ACHN (cell line): ENCODE results near the gene FNDC10.

Experiments used
- DNase-seq: peaks from one replicate; pipeline ENCODE4 v3.0.0-alpha.2; 2015
- in situ Hi-C: cut with HindIII; loops from 2 replicates; pipeline ENCODE4 v1.10.0; 2017; ENCODE audit warnings: low sequenced_read_pairs, low pct_ligation_motif_present, low pct_unique_long_range_greater_than_20kb

FNDC10 gene

DNA sequence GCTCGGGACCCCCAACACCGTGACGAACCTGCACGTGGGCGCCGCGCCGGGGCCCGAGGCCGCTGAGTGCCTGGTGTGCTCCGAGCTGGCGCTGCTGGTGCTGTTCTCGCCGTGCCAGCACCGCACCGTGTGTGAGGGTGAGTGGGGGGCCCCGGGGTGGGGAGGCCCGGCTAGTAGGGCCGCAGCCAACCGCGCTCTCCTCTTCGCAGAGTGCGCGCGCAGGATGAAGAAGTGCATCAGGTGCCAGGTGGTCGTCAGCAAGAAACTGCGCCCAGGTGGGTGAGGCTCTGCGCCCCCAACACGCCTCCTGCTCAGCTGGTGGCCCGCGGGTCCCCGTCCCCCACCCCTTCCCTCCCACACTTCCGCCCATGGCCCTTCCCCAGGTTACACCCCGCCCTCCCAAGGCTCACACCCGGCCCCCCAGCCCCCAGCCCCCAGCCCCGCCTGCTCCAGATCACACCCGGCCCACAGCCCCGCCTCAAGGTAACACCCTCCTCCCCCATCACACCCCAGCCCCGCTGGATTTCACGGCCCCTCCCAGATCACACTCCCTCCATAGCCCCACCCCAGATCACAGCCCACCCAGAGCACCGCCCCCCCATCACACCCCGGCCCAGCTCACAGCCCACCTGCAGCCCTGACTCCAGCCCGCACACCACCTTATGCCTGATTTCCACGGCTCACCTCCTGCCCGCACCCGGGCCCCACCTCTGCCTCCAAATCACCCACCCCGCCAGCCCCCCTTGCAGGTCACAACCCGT lies 29.7 kb upstream of the FNDC10 start:
- DNase-seq = no peak
- in situ Hi-C loops = no loop called here

DNA sequence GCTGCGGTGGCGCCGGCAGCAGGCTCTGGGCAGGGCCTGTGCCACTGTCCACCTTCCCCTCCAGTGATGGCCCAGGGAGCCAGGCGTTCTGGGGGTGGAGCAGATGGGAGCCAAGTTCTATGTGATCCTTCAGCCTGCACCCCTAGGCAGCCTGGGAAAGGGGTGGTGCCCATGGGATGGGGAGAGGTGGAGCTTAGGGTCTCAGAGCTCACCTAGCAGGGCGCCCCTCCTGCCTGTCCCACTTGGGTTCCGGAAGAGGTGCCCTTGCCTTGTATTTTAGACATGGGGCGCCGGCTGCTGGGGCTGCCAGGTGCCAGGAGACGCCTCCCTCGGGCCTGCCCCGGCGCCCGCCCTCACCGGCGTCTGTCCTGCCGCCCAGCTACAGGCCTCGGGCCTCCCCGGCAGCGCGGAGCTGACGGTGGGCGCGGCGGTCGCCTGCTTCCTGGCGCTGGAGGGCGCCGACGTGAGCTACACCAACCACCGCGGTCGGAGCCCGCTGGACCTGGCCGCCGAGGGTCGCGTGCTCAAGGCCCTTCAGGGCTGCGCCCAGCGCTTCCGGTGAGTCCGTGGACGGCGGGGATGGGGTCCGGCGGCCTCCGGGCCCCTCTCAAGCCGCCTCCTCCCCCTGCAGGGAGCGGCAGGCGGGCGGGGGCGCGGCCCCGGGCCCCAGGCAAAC lies 29.0 kb upstream of the FNDC10 start:
- in situ Hi-C loops = no loop called here
- DNase-seq = no peak

DNA sequence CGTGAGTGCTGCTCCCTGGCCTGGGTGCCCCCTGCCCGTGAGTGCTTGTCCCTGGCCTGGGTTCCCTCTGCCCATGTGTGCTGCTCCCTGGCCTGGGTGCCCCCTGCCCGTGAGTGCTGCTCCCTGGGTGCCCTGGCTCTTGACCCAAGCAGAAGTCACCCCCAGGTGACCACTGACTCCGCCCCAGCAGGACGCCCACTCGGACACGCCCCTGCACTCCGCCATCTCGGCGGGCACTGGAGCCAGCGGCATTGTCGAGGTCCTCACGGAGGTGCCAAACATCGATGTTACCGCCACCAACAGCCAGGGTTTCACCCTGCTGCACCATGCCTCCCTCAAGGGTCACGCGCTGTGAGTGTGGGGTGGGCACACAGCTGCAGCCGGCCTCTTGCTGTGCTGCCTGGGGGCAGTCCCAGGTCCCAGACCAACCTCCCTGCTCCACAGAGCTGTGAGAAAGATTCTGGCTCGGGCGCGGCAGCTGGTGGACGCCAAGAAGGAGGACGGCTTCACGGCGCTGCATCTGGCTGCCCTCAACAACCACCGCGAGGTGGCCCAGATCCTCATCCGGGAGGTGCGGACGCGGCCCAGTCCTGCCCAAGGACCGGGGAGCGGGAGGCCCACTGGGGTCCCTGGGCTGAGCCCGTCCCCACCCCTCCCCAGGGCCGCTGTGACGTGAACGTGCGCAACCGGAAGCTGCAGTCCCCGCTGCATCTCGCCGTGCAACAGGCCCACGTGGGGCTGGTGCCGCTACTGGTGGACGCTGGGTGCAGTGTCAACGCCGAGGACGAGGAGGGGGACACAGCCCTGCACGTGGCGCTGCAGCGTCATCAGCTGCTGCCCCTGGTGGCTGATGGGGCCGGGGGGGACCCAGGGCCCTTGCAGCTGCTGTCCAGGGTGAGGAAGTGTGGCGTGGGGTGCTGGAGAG lies 28.2 kb upstream of the FNDC10 start:
- DNase-seq = no peak

DNA sequence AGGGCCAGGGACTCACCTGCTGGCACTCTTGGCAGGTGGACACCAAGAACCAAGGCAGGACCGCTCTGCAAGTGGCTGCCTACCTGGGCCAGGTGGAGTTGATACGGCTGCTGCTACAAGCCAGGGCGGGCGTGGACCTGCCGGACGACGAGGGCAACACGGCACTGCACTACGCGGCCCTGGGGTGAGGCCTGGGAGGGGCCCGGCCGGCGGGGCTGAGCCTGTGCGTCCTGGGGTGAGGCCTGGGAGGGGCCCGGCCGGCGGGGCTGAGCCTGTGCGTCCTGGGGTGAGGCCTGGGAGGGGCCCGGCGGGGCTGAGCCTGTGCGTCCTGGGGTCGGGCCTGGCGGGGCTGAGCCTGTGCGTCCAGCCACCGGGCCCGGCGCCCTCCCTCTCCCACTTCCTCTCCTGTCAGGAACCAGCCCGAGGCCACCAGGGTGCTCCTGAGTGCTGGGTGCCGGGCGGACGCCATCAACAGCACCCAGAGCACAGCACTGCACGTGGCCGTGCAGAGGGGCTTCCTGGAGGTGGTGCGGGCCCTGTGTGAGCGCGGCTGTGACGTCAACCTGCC lies 27.4 kb upstream of the FNDC10 start:
- in situ Hi-C loops = no loop called here
- DNase-seq = no peak

More for the DNA sequence above, 28.2 kb upstream of the FNDC10 start:
- in situ Hi-C loops = no loop called here

DNA sequence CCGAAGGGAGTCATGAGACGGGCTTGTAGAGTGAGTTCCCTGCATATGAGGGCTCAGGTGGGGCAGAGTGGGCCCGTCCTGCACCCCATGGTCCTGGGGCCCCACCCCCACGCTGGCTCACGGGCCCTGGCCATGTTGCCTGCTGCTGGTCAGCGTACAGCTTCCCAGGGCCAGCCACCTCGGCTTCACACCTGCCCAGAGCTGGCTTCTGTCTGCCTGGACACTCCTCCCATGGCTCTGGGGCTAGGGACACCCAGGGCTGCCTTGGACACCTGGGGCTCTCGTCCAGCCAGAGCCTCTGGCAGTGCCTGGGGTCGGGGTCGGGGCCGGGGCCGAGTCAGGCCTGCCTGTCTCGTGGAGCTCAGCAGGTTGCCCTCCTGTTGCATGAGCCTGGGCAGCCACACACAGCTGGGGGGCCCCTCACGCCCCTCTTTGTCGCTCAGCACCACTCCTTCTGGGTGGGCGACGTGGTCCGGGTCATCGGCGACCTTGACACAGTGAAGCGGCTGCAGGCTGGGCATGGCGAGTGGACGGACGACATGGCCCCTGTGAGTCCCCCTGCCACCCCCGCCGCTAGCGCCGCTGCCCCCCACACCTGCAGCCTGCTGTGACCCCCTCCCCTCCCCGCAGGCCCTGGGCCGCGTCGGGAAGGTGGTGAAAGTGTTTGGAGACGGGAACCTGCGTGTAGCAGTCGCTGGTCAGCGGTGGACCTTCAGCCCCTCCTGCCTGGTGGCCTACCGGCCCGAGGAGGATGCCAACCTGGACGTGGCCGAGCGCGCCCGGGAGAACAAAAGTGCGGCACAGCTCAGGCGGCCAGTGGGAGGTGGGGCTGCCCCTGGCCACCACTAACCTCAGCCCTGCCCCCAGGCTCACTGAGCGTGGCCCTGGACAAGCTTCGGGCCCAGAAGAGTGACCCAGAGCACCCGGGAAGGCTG lies 26.5 kb upstream of the FNDC10 start:
- in situ Hi-C loops = no loop called here
- no peak for DNase-seq

DNA sequence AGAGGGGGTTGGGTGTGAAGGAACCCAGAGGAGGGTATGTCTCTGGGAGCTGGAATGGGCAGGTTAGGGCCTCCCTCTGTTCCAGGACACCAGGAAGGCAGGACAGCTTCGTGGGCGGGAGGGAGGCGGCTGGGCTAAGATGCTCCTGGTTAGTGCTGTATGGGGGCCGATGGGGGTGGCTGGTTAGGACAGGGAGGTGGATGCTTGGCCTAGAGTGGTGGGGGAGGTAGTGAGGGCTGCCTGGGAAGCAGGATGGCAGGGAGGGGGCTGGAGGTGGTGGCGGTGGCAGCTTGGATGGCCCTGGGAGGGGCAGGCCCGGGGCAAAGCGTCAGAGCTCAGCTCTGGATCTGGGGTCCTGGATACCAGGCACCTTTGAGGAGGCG lies 25.9 kb upstream of the FNDC10 start:
- no peak for DNase-seq
- in situ Hi-C loops = no loop called here

DNA sequence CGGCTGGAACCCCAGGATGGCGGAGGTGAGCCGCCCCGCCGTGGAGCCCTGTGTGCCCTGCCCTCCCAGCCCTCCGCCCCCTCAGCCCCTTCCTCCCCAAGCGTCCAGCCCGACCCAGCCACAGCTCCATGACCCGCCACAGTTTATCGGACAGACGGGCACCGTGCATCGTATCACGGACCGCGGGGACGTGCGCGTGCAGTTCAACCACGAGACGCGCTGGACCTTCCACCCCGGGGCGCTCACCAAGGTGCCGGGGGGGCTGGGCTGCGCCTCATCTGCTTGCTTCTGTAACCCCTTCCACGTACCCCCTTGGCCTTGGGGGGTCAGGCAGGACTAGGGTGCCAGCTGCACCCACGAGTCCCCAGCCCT lies 25.5 kb upstream of the FNDC10 start:
- in situ Hi-C loops = no loop called here
- DNase-seq = no peak

DNA sequence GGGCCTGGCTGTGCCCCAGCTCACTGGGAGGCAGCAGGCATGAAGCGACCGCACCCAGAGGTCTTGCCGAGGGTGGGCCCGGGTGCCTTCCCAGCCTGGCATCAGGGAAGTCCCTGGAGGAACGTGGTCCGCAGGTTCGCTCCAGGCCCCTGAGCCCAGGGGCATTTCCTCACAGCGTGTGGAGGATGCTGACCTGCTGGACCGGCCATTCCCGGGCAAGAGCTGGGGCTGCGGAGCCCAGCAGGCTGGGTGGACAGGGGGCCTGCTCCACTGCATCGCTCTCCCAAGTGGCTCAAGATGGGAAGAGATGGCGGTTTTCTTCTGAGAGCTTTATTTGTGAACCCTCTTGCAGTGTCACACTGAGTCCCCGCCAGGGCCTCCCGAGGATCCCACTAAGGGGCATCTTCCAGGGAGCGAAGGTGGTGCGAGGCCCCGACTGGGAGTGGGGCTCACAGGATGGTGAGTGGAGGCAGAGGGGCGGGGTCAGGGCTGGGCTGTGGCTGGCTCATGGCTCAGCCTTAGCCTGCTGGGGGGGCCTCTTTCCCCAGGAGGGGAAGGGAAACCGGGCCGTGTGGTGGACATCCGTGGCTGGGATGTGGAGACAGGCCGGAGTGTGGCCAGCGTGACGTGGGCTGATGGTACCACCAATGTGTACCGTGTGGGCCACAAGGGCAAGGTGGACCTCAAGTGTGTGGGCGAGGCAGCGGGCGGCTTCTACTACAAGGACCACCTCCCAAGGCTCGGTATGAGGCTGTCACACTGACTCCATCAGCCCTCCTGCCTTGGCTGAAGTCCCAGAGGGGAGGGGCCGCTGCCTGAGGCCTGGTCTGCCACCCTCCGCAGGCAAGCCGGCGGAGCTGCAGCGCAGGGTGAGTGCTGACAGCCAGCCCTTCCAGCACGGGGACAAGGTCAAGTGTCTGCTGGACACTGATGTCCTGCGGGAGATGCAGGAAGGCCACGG lies 24.8 kb upstream of the FNDC10 start:
- no peak for DNase-seq
- in situ Hi-C loops = no loop called here

DNA sequence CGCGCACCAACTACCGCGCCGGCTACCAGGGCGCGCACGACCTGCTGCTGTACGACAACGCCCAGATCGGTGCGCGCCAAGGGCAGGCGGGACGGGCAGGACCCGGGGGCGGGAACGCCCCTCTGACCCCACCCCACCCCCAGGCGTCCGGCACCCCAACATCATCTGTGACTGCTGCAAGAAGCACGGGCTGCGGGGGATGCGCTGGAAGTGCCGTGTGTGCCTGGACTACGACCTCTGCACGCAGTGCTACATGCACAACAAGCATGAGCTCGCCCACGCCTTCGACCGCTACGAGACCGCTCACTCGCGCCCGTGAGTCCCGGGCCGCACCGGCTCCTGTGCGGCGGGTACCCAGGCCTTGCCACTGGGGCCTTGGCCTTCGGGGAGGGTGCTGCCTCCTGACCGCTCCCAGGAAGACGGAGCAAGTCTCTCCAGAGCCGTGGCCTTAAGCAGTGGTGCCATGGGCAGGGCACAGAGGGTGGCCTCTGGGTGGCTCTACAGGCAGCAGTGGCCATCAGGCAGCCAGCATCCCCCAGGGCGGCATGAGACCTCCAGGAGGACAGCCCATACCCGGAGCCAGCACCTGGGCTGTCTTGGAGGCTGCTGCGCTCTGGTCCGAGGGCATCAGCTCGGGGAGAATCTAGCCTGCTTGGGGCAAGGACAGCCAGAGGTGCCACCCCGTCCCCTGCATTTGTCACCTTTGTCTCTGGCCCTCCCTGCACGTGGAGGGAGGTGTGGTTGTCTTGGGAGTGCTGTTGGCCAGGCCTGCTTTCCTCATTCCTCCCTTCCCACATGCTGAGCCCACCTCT lies 23.9 kb upstream of the FNDC10 start:
- no peak for DNase-seq
- in situ Hi-C loops = no loop called here

DNA sequence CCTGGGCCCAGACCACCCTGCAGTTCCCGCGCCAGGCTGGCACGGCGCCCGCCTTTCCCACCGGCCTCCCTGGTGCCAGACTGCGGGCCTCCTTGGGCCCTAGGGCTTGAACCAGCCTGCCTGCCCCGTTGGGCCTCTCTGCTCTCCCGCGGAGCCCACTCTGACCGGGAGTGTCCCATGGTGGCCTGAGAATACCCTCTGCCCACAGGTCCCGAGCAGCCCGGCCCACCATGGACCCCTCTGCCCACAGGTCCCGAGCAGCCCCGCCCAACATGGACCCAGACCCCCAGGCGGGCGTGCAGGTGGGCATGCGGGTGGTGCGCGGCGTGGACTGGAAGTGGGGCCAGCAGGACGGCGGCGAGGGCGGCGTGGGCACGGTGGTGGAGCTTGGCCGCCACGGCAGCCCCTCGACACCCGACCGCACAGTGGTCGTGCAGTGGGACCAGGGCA lies 23.3 kb upstream of the FNDC10 start:
- no peak for DNase-seq
- in situ Hi-C loops = no loop called here

DNA sequence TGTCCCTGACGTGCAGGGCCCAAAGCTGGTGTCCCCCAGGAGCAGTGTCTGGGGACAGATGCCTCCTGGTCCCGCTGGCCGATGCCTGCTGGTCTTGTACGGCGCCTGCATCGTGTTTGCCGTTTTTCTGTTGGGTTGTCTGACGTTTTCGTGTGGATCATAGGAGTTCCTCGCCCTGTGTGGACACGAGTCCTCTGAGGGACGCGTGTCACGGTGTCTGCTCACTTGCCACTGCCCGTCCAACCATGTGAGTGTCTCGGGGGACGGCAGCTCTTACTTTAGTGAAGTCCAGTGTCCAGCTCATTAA lies 22.8 kb upstream of the FNDC10 start:
- in situ Hi-C loops = no loop called here
- DNase-seq = no peak

DNA sequence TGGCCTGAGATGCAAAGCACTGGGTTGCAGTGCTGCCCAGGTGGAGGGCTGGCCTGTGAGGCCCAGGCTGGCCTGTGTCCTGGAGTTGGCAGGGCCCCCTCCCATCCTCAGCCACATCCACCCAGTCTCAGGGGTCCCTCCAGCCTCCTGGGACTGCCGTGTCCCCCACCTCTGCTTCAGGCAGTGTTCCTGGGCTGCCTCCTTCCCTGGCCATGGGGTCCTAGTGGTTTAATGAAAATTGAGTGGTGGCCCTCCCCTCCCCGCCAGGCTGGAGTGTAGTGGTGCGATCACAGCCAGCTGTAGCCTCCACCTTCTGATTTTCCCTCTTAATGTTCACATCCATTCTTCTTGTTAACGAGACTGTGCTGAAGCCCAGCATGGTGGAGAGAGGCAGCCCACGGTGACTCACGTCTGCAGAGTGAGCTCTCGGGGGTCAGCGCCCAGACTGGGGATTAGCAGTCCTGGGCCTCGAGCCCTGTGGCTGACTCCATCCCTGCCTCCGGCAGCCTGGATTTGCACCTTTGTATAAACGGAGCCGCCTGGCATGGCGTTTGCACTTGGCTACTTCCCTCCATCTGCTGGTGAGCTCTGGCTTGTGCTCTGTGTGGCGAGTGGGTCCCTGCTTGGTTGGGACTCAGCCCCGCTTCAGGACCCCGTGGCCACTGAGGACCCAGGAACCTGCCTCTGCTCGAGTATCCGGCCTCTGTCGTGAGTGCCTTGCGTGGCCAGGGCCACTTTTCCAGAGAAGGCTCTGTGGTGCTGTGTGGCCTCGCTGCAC lies 22.3 kb upstream of the FNDC10 start:
- in situ Hi-C loops = no loop called here

DNA sequence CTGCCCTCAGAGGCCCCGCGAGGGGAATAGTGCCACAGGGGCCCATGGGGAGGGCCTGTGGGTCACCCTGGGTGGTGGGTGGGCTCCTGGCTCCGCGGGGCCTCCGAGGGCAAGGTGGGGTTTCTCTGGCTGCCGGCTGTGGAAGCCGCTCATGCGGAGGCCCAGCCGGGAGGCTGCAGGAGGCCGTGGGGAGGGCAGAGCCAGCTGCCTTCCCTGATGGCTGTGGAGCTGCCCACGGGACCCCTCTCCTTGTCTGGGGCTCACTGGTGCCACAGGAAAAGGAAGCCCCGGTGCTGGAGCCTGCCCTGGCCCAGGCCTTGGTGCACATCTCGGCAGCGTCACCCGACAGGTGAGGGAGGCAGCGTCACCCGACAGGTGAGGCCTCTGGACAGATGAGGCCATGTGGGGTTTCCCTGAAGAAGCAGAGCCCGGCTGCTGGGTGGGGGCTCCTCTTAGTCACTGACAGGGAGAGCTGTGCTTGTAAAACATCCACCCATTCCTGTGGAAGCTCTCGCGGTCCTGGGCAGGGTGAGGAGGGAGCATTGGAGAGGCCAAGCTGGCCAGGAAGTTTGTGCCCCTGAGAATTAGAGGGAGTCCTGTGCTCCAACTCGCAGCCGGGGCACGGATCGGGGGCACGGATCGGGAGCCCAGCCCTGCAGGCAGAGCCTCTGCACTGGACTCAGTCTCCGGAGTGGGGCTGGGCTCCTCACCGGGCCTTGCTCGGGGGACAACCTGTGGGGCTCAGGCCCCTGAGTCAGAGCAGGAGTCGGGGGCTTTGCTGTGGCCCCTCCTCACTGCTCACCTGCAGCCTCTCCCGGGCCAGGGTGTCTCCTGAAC lies 21.5 kb upstream of the FNDC10 start:
- in situ Hi-C loops = no loop called here
- DNase-seq = no peak

More for the DNA sequence above, 22.3 kb upstream of the FNDC10 start:
- DNase-seq = no peak

DNA sequence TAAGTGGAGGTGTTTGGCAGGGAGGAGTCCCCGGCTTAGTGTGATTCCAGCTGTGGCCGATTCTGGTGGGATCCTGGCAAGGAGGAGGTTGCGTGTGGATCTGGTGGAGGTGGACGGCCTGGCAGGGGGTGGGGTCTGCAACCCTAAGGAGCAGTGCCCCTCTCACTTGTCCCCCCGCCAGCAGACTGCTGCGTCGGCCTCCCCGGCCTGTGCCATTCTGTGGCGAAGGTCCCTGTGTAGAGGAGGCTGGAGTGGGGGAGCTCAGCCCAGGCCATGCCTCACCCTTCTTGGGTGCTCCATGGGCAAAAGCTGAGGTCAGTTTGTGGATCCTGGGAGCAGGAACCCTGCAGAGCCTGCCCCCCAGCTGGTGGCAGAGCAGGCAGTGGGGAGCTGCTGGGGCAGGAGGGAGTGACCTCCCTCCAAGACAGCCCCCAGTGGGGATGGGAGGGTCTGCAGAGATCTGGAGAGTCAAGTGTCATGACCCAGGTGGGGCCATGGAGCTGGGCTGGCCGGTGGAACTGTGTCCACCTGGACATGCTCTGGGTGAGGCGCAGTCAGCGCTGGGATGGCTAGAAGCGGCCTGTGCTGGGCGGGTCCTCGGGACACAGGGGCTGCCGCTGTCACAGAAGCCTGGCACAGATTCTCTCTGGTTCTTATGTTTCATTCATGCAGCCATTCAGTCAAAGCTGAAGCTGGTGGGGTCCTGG lies 20.7 kb upstream of the FNDC10 start:
- DNase-seq = no peak
- in situ Hi-C loops = no loop called here
